ENCODE measurements around the gene ADCK1. TPM values are rescaled to one million over a fixed set of nuclear protein-coding genes. Genes with fewer than 3 reads are reported as not detected.

The ADCK1 gene, protein sequence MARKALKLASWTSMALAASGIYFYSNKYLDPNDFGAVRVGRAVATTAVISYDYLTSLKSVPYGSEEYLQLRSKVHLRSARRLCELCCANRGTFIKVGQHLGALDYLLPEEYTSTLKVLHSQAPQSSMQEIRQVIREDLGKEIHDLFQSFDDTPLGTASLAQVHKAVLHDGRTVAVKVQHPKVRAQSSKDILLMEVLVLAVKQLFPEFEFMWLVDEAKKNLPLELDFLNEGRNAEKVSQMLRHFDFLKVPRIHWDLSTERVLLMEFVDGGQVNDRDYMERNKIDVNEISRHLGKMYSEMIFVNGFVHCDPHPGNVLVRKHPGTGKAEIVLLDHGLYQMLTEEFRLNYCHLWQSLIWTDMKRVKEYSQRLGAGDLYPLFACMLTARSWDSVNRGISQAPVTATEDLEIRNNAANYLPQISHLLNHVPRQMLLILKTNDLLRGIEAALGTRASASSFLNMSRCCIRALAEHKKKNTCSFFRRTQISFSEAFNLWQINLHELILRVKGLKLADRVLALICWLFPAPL
- 4.0 and 4.7 TPM in 2 replicates for total RNA-seq

DNA sequence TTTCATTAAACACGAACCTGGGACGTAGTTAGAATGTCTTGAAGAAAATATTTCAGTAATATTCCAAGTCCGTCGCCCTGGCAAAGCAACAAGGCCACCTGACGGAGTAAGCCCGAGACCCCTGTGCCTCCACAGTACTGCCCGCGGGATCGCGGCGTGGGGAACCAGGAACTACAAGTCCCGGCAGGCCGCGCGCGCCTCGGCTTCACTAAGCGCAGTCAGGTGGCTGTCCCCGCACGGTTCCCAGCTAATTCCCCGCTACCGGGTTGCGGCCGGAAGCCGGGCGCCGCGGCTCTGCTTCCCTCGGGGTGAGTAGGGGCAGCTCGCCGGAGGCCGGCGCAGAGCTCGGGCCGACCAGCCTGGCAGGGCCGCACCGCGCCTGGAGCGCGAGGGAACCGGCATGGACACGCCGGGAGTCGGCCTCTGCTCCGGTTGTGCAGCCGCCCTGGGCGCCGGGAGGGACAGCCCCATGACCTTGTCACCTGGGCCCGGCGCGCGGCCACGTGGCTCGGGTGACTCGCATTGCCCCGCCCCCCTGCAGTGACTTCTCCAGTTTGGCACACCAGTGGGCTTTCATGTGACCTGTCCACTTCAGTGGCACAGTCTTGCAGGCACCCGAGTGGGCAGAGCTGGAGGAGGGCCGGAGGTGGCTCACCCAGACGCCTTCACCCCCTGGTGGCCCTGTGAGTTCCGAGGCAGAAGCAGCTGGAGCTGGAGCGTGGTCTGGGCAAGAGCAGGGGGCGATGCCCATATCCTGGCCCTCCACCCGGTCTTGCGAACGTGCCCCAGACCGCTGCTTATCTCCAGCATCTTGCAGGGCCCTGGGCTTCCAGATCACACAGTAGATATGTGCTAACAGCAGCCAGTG is at the start of gene ADCK1:
TSS of gene ADCK1 (plus strand) at position 247 of the 868 bp plus-strand sequence. CDS start 18,870 bp downstream, outside the sequence.

DNA sequence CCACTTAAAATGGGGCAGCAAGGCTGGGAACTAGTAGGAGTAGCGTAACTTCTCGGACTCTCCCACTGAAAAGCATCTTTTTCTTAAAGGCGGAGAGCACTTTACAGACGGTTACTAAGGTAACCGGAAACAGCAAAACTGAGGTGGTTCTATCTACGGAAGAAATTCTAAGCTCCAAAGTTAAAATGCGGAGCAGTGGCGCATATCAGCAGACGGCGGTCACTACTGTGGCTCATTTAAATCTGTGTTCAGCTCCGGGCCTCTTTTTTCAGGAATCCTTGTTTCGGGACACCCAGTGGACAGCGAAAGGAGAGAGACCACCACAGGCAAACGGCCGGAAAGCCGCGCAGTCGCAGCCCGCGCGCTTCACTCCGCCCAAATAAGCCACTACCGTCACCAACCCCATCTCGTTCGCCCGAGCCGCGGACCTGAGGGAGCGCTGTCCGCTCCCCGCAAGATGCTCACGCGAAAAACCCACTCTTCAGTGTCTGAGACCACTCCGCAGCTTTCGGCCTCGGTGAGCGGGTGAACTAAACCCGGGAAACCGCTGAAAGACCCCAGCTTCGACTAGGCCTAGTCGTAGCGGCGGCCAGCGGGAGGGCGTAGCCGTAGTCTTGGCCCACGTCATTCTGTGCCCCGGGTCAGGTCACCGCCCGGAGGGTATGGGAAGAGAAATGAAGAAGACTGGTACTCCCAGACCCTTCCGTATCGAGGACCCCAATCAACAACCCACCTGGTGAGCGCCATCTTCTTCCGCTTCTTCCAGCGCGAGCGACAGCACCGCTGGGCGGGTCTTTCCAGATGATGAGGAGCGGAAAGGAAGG is 39.3 kb upstream of the ADCK1 start, which contains the start of gene SNW1:
TSS of gene SNW1 (minus strand) at position 776 of the 824 bp plus-strand sequence. CDS start at position 747, 29 bp downstream.

Other genes with a start within 250 kb of the ADCK1 start
- 17.5 and 23.3 TPM in 2 replicates for gene SPTLC2, start 183.5 kb upstream of the ADCK1 start, total RNA-seq
- gene ALKBH1, start 92.1 kb upstream of the ADCK1 start, total RNA-seq: 7.1 and 15.3 TPM in 2 replicates
- 328 and 465 TPM in 2 replicates for gene SLIRP, start 92.0 kb upstream of the ADCK1 start, total RNA-seq
- gene SNW1, start 39.0 kb upstream of the ADCK1 start, total RNA-seq: 47.8 and 56.7 TPM in 2 replicates